Rectal smooth muscle tissue (tissue), 1 donor: ENCODE results near the gene CHRNA9.

ENCODE experiments used
- H3K27ac ChIP-seq: one replicate; pipeline ENCODE4 v1.7.0; 2013; ENCODE audit warnings: low read depth, low read length, inconsistent platforms
- H3K27me3 ChIP-seq: one replicate; pipeline ENCODE4 v1.7.0; 2013; ENCODE audit warnings: low read length; ENCODE audit not compliant: control insufficient read depth, insufficient read depth
- H3K36me3 ChIP-seq: one replicate; pipeline ENCODE4 v1.7.0; 2013; ENCODE audit warnings: low read length; ENCODE audit not compliant: control insufficient read depth, insufficient read depth
- H3K4me1 ChIP-seq: one replicate; pipeline ENCODE4 v1.7.0; 2013; ENCODE audit warnings: low read length; ENCODE audit not compliant: control insufficient read depth, insufficient read depth
- H3K4me3 ChIP-seq: one replicate; pipeline ENCODE4 v1.7.0; 2013; ENCODE audit warnings: low read length
- H3K9ac ChIP-seq: one replicate; pipeline ENCODE4 v1.7.0; 2013; ENCODE audit warnings: low read length

CHRNA9 gene

GRCh38 chr4:40331101-40331745, 3.9 kb upstream of the CHRNA9 start:
- Histone ChIP-seq H3K4me3 (no peak overlapping the region), H3K27ac (no peak overlapping the region), H3K4me1 (no peaks in the 10 kb centered on the region), H3K27me3 (no peaks in the 10 kb centered on the region), H3K36me3 (no peaks in the 10 kb centered on the region), H3K9ac (no peak overlapping the region)

GRCh38 chr4:40331961-40332360, 3.2 kb upstream of the CHRNA9 start:
- no peaks in the 10 kb centered on the region for H3K36me3 ChIP-seq
- no peak overlapping the region for H3K27ac ChIP-seq
- H3K4me1 ChIP-seq: no peaks in the 10 kb centered on the region
- H3K9ac ChIP-seq: no peak overlapping the region
- no peaks in the 10 kb centered on the region for H3K27me3 ChIP-seq
- no peak overlapping the region for H3K4me3 ChIP-seq

- no peaks in the 10 kb centered on the region for H3K4me1 ChIP-seq
- H3K4me3 ChIP-seq: no peak overlapping the region
- H3K27ac ChIP-seq: no peak overlapping the region
- H3K27me3 ChIP-seq: no peaks in the 10 kb centered on the region
- H3K9ac ChIP-seq: no peak overlapping the region
- H3K36me3 ChIP-seq: no peaks in the 10 kb centered on the region
These were observed 1.2 kb upstream of the CHRNA9 start for GRCh38 chr4:40333921-40334352.

DNA sequence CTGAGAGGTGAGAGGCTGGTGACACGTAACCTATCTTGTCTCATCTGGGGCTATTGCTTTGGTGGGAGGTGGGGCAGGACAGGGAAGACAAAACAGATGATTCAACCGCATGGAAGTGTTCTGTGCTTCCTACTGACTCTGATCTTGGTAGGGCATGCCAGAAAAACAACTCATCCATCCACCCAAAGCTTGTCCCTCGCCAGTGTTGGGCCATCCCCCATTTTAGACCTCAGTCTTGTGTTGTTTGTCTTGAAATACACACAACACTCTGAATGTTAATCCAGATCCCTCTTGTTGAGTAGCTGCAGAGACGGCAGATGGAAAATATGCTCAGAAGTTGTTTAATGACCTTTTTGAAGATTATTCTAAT, 377 bp downstream of the CHRNA9 start:
- H3K27ac ChIP-seq: no peak overlapping the region
- no peaks in the 10 kb centered on the region for H3K27me3 ChIP-seq
- no peaks in the 10 kb centered on the region for H3K4me1 ChIP-seq
- H3K36me3 ChIP-seq: no peaks in the 10 kb centered on the region
- H3K9ac ChIP-seq: no peak overlapping the region
- H3K4me3 ChIP-seq: no peak overlapping the region

DNA sequence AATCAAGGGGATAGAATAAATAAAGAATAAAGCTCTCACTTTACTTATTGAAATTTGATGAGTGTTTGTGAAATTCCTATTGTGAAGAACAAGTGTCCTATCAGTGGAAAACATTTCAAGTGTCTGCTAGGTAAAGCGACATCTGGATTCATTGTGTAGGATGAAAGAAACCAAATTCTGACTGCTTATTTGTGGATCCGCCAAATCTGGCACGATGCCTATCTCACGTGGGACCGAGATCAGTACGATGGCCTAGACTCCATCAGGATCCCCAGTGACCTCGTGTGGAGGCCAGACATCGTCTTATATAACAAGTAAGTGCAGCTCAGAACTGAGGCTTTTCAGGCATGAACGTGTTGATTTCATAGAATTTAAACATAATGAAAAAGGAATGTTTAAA, 1.9 kb downstream of the CHRNA9 start:
- Histone ChIP-seq H3K9ac (no peak overlapping the region), H3K27ac (no peak overlapping the region), H3K4me3 (no peak overlapping the region), H3K27me3 (no peaks in the 10 kb centered on the region), H3K4me1 (no peaks in the 10 kb centered on the region), H3K36me3 (no peaks in the 10 kb centered on the region)

- no peaks in the 10 kb centered on the region for H3K36me3 ChIP-seq
- H3K27me3 ChIP-seq: no peaks in the 10 kb centered on the region
- no peak overlapping the region for H3K9ac ChIP-seq
- no peak overlapping the region for H3K4me3 ChIP-seq
- no peaks in the 10 kb centered on the region for H3K4me1 ChIP-seq
- H3K27ac ChIP-seq: no peak overlapping the region
These were observed 2.4 kb downstream of the CHRNA9 start for GRCh38 chr4:40337523-40337922.

DNA sequence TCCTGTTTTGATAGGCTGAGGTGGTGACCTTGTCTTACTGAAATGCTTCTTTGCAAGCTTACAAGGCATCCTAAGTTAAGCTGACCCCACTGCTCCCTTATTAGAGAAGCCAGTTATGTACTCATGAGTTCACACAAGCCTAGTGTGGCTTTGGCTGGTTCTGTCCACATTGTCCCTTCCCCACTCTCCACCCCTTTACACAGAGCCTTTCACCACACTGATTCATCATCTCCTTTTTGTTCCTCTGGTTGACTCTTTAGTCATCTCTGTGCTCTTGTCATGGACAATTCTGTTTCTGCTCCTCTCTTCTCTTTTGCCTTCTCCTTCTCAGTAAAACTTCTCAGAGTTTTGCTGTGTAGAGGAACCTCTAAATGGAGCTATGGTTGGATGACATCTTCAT, 4.9 kb downstream of the CHRNA9 start:
- no peak overlapping the region for H3K27ac ChIP-seq
- H3K4me3 ChIP-seq: no peak overlapping the region
- H3K36me3 ChIP-seq: no peaks in the 10 kb centered on the region
- H3K4me1 ChIP-seq: no peaks in the 10 kb centered on the region
- H3K27me3 ChIP-seq: no peaks in the 10 kb centered on the region
- H3K9ac ChIP-seq: no peak overlapping the region

DNA sequence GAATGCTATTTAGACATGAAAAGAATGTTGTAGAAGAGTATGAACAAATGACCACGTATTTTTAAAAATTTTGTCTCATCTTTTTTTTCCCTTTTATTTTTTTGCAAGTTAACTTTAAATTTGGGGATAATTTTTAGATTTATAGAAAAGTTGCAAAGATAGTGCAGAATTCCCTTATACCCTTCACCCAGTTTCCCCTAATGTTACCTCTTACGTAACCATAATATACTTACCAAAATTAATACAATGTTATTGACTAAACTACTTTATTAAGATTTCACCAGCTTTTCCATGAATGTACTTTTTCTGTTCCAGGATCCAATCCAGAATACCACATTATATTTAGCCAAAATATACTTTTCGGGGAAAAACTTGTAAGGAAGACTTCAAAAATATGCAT, 12.3 kb downstream of the CHRNA9 start:
- Histone ChIP-seq H3K27ac (no peak overlapping the region), H3K27me3 (no peaks in the 10 kb centered on the region), H3K4me3 (no peak overlapping the region), H3K36me3 (no peaks in the 10 kb centered on the region), H3K4me1 (no peaks in the 10 kb centered on the region), H3K9ac (no peak overlapping the region)

GRCh38 chr4:40348000-40348399, 12.9 kb downstream of the CHRNA9 start:
- H3K27ac ChIP-seq: no peak overlapping the region
- no peaks in the 10 kb centered on the region for H3K27me3 ChIP-seq
- H3K36me3 ChIP-seq: no peaks in the 10 kb centered on the region
- no peak overlapping the region for H3K9ac ChIP-seq
- no peak overlapping the region for H3K4me3 ChIP-seq
- H3K4me1 ChIP-seq: no peaks in the 10 kb centered on the region

- Histone ChIP-seq H3K4me3 (no peak overlapping the region), H3K27ac (no peak overlapping the region), H3K9ac (no peak overlapping the region), H3K36me3 (no peaks in the 10 kb centered on the region), H3K27me3 (no peaks in the 10 kb centered on the region), H3K4me1 (no peaks in the 10 kb centered on the region)
These were observed 14.5 kb downstream of the CHRNA9 start for GRCh38 chr4:40349561-40350198.

GRCh38 chr4:40350627-40351227, 15.6 kb downstream of the CHRNA9 start:
- Histone ChIP-seq H3K9ac (no peak overlapping the region), H3K36me3 (no peaks in the 10 kb centered on the region), H3K27me3 (no peaks in the 10 kb centered on the region), H3K27ac (no peak overlapping the region), H3K4me1 (no peaks in the 10 kb centered on the region), H3K4me3 (no peak overlapping the region)

DNA sequence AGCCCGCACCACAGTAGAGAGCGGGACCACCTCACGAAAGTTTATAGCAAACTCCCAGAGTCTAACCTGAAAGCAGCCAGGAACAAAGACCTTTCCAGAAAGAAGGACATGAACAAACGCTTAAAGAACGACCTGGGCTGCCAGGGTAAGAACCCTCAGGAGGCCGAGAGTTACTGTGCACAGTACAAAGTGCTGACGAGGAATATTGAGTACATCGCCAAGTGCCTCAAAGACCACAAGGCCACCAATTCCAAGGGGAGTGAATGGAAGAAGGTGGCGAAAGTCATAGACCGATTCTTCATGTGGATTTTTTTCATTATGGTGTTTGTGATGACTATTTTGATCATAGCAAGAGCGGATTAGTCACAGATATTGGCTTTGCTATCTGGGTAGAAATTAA, 19.0 kb downstream of the CHRNA9 start:
- H3K9ac ChIP-seq: no peak overlapping the region
- no peak overlapping the region for H3K4me3 ChIP-seq
- H3K4me1 ChIP-seq: no peaks in the 10 kb centered on the region
- no peaks in the 10 kb centered on the region for H3K27me3 ChIP-seq
- no peak overlapping the region for H3K27ac ChIP-seq
- no peaks in the 10 kb centered on the region for H3K36me3 ChIP-seq

GRCh38 chr4:40355131-40355530, 20.0 kb downstream of the CHRNA9 start:
- no peak overlapping the region for H3K27ac ChIP-seq
- no peak overlapping the region for H3K9ac ChIP-seq
- H3K27me3 ChIP-seq: no peaks in the 10 kb centered on the region
- H3K36me3 ChIP-seq: no peaks in the 10 kb centered on the region
- no peak overlapping the region for H3K4me3 ChIP-seq
- H3K4me1 ChIP-seq: no peaks in the 10 kb centered on the region
